Effector CD4-positive, alpha-beta T cell (primary cell): ENCODE data around the gene RAD51B.

Source experiments
- DNase-seq: peaks from one replicate; pipeline ENCODE4 v3.0.0-alpha.2; 2020

RAD51B gene

DNA sequence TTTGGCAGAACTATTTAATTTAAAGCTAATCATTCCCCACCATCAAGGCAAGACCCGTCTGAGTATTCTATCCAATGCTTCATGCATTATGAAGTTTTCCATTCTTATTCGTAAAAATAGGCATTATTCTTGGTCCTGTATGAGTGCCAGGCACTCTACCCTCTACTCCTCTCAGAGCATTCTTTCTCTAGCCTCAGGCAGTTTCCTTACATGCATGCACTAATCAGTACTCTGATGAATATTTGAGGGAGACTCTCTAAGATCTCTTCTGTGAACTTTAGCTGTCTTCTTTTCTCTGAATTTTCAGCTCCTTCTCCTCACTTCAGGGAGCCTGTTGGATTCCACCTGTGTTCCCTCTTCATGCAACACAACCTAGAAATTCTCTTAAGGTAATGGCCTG lies 334.7 kb downstream of the RAD51B start:
- no peak for DNase-seq

DNA sequence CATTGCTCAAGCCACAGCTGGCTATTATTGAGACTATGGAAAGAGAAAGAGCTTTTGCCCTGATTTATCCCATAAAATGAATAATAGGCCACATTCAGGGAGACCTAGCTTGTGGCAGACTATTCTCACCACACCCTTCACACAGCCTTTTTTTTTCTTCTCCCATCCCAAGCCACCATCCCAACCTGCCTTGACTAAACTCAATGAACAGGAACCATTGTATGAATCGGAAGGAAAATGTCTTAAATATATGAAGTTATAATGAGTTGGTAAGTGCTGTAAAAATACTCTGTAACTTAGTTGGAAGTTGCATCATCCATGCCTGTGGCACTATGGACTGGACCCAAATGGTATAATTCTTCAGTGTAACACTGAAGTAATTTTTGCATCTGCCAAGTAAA lies 338.4 kb downstream of the RAD51B start:
- no peak for DNase-seq

DNA sequence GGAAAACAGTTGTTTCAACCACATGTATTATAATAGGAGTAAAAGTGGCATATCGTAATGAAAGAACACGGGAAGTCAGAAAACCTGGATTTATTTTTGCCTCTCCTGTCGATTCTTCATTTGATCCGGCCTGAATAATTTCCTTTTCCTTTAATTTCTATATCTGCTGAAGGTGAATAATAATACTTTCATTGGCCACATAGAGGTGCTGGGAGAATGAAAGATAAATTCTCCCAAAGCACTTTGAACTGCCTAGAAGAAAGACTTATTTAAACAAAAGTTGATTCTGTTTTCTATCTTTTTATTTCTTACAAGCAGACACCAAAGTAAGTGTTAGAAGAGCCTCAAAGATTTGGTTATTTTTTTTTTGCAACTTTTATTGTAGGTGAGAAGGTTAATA lies 339.1 kb downstream of the RAD51B start:
- no peak for DNase-seq

DNA sequence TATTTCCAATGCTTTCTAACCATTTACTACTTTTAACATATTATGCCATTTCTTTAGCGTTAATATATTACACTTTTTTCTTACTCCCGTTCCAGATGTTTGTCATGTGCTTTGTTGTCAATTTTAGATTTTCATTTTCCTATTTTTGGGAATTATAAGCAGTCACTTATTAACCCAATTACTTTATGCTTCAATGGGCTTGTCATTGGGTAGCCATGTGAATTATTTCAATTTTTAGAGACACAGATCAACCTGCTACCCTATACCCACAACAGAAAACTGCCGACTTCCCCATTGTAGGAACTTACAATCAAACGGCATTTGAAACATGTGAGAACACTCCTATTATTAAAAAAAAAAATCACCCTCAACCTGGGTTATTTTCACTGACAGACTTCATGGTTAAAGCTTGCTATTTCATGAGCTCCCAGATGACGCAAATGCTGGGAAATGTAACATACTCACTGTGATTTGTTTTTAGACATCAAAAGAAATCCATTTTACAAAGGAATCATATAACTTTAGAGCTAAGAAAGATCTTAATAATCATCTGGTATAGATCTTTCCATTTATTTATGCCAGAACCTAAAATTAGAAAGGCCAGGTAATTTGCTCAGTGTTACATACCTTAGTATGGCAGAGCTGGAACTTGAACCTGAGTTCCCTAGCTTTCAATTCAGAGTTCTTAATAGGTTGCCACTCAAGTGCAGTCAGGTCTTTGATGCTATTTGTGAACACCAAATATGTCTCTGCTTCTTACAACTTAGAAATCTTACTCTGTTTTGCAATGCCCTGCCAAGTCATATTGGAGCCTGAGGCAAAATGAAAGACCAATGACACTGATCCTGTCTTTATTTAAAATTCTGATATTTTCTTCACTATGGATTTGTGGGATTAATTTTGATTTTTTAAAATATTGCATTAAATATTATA lies 340.4 kb downstream of the RAD51B start:
- DNase-seq, result no peak

DNA sequence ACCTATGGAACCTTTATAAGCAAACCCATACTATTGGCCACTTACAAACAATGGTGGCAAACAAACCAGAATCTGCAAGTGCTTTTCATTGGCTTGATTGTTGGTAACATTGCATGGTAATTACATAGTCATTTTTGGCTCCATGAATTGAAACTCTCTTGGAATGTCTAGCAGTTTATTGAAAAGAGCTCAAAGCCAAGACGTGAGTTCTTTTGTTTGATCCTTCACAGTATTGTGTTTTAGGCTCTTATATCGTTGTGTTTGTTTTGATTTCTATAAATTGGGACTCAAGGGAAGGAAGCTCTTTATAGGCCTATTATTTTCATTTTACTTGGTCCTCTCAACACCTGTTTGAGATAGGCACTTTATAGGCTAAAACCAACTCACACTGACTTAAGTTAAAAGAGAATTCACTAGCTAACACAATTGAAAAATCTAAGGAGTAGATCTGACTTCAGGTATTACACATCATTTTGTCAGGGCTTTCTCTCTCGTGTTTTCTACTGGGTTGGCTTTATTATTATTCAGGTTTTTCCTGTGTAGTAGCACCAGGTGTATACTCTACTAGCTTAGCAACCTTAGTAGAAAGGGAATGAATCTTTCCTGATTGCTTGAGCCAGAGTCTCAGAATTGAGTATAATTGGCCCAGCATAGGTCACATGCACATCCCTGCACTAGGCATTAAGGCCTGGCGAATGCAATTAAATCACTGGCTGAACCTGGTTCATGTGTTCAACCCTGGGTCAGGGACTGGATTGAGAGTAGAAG lies 341.4 kb downstream of the RAD51B start:
- no peak for DNase-seq

- DNase-seq, result no peak
These were observed 343.3 kb downstream of the RAD51B start for GRCh38 chr14:68162887-68163286.

GRCh38 chr14:68164711-68165113 lies 345.1 kb downstream of the RAD51B start:
- DNase-seq, result no peak

DNA sequence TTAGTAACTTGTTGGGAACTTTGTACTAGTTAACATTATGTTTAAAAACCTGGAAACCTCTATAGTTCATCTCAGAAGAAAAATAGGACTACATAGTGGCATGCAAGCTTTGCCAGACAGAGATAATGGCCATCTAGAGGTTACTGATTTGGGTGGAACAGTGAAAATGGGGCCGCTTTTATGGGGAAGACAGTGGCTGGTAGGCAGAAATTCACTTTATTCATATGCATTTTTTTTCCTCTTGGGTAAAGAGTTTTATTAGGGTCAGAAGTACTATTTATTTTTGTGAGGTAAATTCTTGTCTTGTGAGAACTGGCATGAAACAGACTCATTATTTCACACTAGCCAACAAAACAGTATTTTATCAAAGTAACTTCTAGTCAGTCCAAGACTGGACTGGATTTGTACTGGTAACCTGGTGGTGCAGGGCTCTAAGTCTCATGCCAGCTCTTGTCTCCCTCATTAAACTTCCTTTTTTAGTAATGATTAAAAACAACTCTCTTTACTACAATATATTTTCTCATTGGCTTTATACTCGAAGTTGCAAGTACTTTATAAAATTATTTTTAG lies 345.8 kb downstream of the RAD51B start:
- no peak for DNase-seq

DNA sequence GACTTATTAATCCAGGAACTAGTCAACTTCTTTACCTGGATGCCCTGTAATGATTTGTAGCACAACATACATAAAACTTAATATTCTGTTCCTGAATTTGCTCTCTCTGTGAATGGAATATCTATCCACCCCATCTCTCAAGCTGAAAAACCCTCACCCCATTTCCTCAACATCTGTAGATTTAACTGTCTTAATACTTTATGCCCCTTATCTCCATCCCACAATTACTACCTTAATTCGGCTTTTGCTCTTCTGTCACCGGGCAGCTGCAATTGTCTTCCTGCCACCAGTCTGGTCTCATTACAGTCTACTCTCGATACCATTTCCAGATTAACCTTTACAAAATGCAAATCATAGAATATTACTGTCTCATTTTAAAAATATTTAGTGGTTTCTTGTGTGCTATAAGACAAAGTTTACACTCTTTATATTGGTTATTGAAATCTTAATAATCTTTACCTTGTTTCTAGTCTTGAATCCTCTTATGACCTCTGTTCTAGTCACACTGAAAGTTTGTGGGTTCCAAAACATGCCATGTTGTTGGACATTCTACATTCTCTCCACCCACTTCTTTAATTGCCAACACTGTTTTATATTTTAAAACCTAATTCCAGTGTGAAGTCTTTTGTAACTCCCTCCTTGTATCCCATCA lies 347.3 kb downstream of the RAD51B start:
- no peak for DNase-seq

DNA sequence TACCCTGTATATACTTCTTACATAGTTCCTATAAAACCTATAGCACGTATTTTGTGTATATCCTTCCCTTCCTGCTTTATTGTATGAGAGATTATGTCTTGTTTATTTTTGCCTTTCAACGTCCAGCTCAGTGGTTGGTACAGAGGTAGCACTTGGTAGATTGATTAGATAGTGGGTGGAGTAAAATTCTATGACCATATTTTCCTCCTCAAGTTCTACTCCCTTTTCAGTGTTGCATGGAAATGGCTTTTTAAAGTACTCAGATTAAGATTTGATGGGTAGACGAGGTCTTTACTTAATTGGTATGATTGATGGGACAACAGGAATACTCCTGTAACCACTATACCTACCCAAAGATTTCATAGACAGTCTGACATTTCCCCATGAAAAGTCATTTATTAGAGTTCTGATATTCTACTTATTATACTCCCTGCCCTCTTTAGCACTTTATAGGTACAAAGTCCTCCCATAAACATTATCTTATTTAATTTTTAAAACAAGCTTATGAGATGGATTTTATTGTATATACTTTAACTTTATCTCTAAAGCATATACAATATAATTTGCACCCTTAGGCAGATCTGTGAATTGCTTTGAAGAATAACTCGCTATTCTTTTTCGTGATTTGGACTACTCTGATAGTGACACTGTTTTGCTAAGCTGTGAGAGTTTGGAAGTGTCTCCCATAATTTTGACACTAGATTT lies 348.0 kb downstream of the RAD51B start:
- no peak for DNase-seq

DNA sequence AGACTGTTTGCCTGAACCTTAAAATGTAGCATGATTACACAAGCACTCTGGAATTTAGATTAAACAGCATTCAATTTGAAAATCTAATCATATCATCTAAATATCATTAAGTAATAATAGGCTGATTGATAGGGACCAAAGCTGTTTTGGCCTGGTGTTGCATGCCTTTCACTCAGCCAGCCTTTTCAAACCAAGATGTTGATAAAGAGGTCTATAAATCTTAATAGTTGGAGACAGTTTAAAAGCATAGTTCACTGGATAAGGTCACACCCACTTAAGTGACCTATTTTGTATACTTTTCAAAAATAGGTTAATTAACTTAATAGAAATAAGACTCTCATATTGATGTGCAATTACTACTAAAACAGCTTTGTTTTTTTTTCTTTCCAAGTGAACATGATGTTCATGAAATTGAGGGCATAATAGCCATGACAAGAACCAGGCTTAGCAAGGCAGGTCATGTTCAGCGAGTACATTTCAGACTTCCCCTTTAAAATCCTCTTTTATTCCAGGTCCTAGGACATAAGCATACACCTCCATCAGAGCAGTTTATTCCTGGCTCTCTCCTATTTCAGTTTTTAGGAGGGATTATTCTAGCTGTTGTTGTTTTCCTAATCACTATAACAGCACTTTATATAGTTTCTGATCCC lies 349.0 kb downstream of the RAD51B start:
- DNase-seq, result no peak

GRCh38 chr14:68172216-68172615 lies 352.6 kb downstream of the RAD51B start:
- DNase-seq, result no peak

GRCh38 chr14:68172627-68173026 lies 353.0 kb downstream of the RAD51B start:
- DNase-seq, result no peak

DNA sequence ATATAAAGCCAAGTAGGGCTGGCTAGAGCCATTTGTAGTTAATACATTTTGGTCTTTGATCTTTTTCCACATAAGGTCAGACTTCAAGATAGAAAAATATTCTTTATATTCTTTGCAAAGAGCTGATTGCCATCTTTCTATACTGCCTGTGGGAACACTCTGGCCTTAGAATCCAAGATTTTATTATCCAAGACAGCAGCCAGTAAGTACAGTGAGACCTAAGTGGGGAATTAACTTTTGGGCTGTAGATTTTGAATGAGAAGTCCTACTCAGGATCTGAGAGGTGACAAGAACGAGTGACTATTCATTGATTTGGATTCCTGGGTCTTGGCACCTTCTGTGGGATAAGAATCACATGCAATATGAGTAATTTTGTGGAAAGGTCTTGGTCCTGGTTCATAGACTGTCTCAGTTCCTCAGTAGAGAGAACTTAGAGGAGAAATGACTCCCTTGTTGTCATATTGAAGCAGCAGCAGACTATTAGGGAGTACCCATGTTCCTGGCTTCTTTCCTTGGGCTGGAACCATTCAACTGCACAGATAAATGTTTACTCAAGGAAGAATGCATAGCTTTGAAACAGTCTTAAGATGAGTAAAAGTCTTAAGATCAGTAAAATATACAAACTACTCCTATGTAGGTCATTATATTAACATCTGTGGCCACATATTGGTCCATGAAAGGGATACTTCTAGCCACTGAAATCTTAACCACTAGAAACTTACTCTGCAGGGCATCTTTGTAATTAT lies 353.8 kb downstream of the RAD51B start:
- DNase-seq, result no peak

- DNase-seq, result no peak
These were observed 354.9 kb downstream of the RAD51B start for GRCh38 chr14:68174446-68174845.

DNA sequence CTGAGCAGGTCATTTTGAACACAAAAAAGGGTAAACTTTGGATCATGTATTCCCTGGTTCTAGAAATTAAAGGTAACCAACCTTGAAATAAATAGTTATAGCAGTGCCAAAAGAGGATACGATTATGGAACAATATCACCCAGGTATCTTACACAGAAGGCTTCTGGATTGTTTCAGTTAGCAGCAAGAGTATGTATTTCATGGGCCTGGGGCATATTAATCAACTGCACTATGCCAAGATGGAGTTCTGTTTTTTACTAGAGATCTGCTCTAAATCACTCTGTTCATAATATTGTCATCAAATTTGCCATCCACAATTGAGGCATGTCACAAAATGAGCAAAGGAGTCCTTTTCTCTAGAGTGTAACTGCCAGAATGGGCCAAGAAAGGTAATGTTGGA lies 357.1 kb downstream of the RAD51B start:
- DNase-seq, result no peak

- no peak for DNase-seq
These were observed 358.1 kb downstream of the RAD51B start for GRCh38 chr14:68177728-68178127.

DNA sequence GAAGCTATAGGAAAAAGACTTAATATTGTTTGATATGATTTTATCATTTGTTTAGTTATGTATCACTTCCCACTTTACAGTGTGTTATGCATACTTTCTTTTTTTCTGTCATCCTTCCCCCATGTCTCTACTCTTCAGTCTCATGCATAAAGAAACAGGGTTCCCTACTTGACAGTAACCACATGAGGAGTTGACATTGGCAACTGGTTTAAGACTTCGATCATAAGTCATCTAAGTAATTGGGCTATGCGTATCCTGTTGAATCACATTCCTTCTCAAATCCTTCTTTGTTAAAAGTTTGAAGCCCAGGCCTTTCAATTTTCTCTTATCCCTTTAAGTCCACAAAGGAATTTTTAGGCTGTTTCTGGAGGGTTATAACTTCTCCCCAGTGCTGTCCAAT lies 358.7 kb downstream of the RAD51B start:
- no peak for DNase-seq

DNA sequence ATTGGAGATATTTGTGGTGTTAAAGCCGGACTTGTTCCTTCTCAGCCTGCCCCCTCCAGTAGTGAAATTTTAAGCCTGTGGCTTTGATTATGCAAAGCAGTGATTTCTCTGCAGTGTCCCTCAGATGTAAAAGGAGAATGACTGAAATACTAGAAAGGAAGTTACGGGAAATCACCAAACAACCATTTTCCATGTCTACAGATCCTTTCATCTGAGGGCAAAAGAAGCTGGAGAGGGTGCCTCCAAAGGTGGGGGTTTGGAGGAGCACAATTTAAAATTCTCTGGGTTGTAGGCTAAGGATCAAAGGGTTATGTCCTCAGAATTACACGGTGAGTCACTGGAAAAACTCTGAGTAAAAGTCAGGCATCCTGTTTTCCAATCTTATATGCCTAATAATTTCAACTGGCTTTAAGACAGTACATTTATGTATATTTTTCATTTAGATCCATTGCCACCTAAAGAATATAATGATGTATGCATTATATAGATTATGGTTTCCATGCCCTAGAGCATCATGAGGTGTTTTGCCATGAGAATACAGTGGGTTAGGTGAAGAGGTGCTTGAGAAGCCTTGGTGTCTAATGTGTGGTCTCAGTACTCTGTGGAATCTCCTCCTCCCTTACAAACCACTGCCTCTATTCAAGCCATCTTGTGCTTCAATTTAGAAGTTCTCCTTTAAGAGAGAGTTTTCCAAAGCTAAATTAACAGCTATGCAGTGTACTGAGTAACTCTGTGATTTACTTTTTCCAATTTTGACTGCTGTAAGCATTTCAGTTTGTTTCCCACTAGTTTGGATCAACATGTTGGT lies 362.1 kb downstream of the RAD51B start:
- DNase-seq, result no peak

DNA sequence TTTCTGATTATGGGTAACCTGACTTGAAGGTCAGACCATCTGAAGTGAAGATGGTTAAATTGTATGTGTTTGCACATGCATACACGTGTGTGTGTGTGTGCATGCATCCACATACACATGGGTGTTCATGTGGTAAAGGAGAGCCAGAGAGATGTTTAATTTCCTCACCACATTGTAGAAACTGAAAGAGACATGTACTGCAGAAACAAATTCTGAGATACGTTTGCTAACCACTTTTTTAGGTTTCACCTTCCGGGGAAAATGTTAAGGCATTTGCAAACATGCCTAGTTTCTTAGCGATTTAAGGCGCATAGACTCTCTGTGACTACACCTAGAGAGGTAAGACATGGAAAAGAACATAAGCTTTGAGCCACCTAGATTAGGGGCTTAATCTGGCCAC lies 362.9 kb downstream of the RAD51B start:
- DNase-seq, result no peak
